HEK293T (cell line): Measurements from ENCODE around the gene MSS51.

ENCODE experiments used
- L3MBTL2 ChIP-seq: fragments of 450-650 bp; conservative IDR thresholded peaks from 2 replicates; pipeline ENCODE4 v1.6.1; 2016; ENCODE audit warnings: mild to moderate bottlenecking
- NFRKB ChIP-seq: fragments of 450-650 bp; IDR thresholded peaks from 2 replicates; pipeline ENCODE4 v1.6.1; 2016; ENCODE audit warnings: mild to moderate bottlenecking, moderate library complexity
- SP1 ChIP-seq: fragments of 450-650 bp; IDR thresholded peaks from 2 replicates; pipeline ENCODE4 v1.6.1; 2017
- TARDBP ChIP-seq: fragments of 450-650 bp; IDR thresholded peaks from 2 replicates; pipeline ENCODE4 v1.6.1; 2016

DNA sequence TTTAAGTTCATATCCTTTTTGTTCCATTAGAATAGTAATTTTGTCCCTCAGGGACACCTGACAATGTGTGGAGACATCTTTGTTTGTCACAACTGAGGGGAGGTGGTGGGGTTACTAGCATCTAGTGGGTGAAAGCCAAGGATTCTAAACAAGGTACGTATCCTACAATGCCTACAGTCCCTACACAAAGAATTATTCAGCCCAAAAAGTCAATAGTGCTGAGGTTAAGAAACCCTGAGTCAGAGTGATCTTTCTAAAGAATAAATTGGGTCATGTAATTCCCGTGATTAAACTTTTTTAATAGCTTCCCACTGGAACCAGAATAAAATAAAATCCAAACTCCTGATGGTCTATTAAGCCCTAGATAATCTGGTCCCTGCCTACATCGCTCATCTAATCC lies 16.8 kb downstream of the MSS51 start:
- TF ChIP-seq L3MBTL2 (no peak), TARDBP (no peak), NFRKB (no peak), SP1 (no peak)
